Measurements from ENCODE around the gene NMNAT1. TPM values are rescaled to one million over a fixed set of nuclear protein-coding genes. Genes with fewer than 3 reads are reported as not detected.
A peak's percentile ranks its signal among the peaks of the same experiment; 100 is the strongest.
"Not testable (repeated sequence)": the region's sequence is repeated elsewhere in the genome, so short reads cannot be mapped to it uniquely, and the experiment has no call there.

Gene NMNAT1
- total RNA-seq, 4 donors from 2014 or later = 4.7 to 6.5 (median 5.6) TPM

DNA sequence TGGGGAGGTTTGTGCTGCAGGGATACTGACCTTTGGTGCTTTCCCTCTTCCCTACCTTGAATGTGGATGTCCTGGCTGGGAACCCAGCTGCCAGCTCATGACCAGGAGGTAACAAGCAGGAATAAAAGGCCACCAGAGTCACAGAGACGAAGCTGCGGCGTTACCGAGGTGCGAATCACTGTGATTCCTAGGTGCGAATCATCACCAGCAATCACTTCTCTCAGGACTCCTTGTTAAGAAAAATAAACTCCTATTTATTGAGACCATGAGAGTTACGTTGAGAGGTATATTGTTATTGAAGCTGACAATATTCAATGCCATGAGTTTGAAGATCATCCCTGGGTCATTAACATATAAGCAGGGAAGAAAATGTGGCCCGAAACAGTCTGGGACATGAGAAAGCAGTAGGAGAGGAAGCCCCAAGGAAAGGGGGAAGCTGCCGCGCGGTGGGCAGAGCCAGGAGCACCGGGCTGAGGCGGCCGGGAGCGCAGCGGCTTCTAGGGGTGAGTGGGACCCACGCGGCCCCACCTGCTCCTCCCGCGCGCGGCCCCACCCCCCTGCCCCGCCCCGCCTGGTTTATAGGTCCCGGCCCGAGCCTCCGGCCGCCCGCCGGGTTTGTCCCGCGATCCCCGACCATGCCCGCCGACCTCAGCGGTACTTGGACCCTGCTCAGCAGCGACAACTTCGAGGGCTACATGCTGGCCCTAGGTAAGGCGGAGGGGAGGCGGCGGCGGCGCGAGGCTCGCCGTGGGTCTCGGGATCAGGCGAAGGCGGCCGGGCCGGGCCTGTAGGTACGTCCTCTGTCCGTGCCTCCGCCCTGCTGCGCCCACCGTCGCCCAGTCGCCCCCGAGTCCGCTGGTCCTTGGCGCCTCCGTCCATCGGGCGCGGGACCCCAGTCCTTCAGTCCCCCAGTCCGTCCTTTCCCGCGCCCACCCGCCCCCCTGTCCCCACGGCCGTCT is 53.6 kb downstream of the NMNAT1 start, which contains the start of gene RBP7:
Gene RBP7, plus strand, starts transcription at position 605 of the 959 bp plus-strand sequence. Its CDS starts 31 bp downstream, at position 636.
- peak; percentile 72 for ATAC-seq (ENCODE audit: low FRiP score)
- no peak for DNase-seq (ENCODE audit: low spot score)
- TF ChIP-seq CTCF (IDR thresholded peaks at IDR 0.05) = no peak

GRCh38 chr1:10001016-10001665 is 57.9 kb downstream of the NMNAT1 start:
- no peak for TF ChIP-seq CTCF (IDR thresholded peaks at IDR 0.05)
- DNase-seq (ENCODE audit: low spot score) (no peak), ATAC-seq (ENCODE audit: low FRiP score) (no peak)

GRCh38 chr1:10005248-10005647 is 62.0 kb downstream of the NMNAT1 start:
- not testable (repeated sequence) for ATAC-seq (ENCODE audit: low FRiP score); DNase-seq (ENCODE audit: low spot score)

GRCh38 chr1:10007169-10007568 is 63.9 kb downstream of the NMNAT1 start:
- ATAC-seq (ENCODE audit: low FRiP score) = no peak
- no peak for DNase-seq (ENCODE audit: low spot score)
- TF ChIP-seq CTCF (IDR thresholded peaks at IDR 0.05) = no peak

DNA sequence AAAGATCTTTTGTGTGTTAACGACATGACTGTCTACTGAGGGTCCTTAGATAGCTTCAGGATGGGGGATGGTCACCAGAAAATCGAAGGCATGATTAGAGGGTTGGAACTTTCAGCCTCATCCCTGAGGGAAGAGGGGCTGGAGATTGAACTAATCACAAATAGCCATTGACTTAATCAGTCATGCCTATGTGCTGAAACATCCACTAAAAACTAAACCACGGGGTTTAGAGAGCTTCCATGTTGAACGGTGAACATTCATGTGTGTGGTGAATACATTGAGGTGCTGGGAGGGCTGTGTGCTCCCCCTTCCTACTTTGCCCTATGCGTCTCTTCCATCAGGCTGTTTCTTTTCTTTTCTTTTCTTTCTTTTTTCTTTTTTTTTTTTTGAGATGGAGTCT is 70.7 kb downstream of the NMNAT1 start:
- ATAC-seq (ENCODE audit: low FRiP score) = no peak
- DNase-seq (ENCODE audit: low spot score) = no peak
- TF ChIP-seq CTCF (IDR thresholded peaks at IDR 0.05) = no peak

- no peak for TF ChIP-seq CTCF (IDR thresholded peaks at IDR 0.05)
Observed at GRCh38 chr1:10019561-10019960, 76.3 kb downstream of the NMNAT1 start.

GRCh38 chr1:10020086-10020485 is 76.8 kb downstream of the NMNAT1 start:
- no peak for TF ChIP-seq CTCF (IDR thresholded peaks at IDR 0.05)
- DNase-seq (ENCODE audit: low spot score) (no peak), ATAC-seq (ENCODE audit: low FRiP score) (no peak)

More at GRCh38 chr1:10019561-10019960, 76.3 kb downstream of the NMNAT1 start:
- no peak for ATAC-seq (ENCODE audit: low FRiP score)
- DNase-seq (ENCODE audit: low spot score) = no peak

DNA sequence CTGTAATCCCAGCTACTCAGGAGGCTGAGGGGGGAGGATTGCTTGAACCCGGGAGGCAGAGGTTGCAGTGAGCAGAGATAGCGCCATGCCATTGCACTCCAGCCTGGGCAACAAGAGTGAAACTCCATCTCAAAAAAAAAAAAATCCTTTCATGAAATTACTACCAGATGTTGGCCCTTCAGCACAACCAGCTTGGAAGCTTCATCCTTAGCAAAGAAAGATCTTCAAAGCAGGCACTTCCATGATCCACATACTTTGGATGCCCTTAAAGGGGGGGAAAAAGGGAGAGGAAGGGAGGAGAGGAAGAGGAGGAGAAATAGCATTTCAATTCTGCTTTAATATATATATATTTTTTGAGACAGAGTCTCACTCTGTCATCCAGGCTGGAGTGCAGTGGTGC is 77.4 kb downstream of the NMNAT1 start:
- not testable (repeated sequence) for DNase-seq (ENCODE audit: low spot score)

GRCh38 chr1:10021992-10022391 is 78.7 kb downstream of the NMNAT1 start:
- not testable (repeated sequence) for DNase-seq (ENCODE audit: low spot score); ATAC-seq (ENCODE audit: low FRiP score)

More for the DNA sequence above, 77.4 kb downstream of the NMNAT1 start:
- ATAC-seq (ENCODE audit: low FRiP score) = not testable (repeated sequence)

All from omental fat pad (tissue), 4 donors.